Hematopoietic multipotent progenitor cell (in vitro differentiated cells): Measurements from ENCODE around the gene CAMK4. TPM values are rescaled to one million over a fixed set of nuclear protein-coding genes. Genes with fewer than 3 reads are reported as not detected.

Source experiments
- DNase-seq, 3 donors: peaks; one replicate each; pipeline ENCODE4 v3.0.0-alpha.2; 2011 to 2015; ENCODE audit warnings: low read depth in 2 of 3, low spot score in 2 of 3
- total RNA-seq: library from RNA; depleted of rRNA; stranded (reverse); fragments of >200 nt; gene quantifications from one replicate; pipeline ENCODE4 v1.2.3, GENCODE V29; 2012

The CAMK4 gene
- total RNA-seq, 1 donor = 0.27 TPM

DNA sequence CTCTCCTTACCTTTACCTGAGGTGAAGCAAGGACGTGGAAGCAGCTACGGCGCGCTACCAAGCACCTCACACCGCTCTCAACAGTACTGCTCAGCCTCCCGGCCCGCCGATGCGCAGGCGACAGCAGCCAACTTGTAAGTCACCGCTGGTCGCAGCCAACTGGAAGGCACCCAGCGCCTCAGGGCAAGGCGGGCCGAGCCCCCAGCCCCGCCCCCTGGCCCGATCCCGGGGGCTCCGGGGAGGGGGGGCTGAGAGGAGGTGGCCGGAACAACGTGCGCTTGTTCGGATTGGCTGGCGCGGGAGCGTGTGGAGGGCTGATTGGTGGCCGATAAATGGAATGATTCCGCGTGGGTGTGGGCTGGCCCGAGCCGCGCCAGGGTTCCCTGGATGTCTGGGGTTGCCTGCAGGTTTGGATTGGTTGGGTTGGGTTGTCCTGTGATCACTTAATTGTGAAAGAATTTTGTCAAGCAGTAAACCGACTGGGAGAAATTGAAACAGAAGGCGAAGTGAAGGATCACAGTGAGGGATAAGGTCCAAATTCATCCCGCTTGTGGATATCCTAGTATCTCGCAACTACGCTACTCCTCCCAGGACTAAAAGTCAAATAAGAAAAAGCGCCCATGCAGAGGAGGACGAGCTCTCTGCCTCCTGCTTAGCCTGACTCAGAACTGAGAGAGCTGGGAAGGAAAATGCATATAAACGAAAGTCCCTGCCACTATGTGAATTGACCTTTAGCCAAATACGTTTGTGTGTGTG, 288.4 kb downstream of the CAMK4 start, which contains the start of gene STARD4:
Gene STARD4, minus strand, starts transcription at position 161 of the 756 bp plus-strand sequence. CDS start 5,102 bp downstream, outside the sequence.
- DNase-seq = peak; percentile 84 to 97 (median 95)

DNA sequence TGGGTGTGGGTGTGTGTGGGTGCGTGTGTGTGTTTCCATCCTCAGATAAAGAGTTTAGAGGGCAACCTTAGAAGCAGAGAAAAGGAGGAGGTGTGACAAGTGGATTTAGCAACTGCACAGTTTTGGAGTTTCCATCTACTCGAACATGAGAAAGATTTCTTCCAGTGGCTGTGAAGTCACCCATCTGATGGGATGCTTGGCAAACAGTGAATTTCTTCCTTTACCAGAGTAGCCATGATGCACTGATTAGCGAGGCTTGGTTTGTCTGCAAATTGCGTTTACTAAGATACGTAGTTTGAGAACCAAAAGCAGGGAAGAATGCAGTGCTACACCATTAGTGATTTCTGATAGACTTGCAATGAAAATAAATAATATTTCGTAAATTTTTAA, 288.9 kb downstream of the CAMK4 start:
- no peak for DNase-seq

GRCh38 chr5:111514087-111514486, 289.9 kb downstream of the CAMK4 start:
- DNase-seq = no peak

- no peak for DNase-seq
Observed at GRCh38 chr5:111517853-111518501, 293.8 kb downstream of the CAMK4 start.

GRCh38 chr5:111518777-111519176, 294.6 kb downstream of the CAMK4 start:
- DNase-seq = no peak

GRCh38 chr5:111520908-111521307, 296.7 kb downstream of the CAMK4 start:
- DNase-seq = no peak

GRCh38 chr5:111528056-111528455, 303.9 kb downstream of the CAMK4 start:
- no peak for DNase-seq

GRCh38 chr5:111530298-111530740, 306.1 kb downstream of the CAMK4 start:
- peak; percentile 71 to 90 (median 88) for DNase-seq

GRCh38 chr5:111532886-111533582, 308.9 kb downstream of the CAMK4 start:
- DNase-seq = no peak

DNA sequence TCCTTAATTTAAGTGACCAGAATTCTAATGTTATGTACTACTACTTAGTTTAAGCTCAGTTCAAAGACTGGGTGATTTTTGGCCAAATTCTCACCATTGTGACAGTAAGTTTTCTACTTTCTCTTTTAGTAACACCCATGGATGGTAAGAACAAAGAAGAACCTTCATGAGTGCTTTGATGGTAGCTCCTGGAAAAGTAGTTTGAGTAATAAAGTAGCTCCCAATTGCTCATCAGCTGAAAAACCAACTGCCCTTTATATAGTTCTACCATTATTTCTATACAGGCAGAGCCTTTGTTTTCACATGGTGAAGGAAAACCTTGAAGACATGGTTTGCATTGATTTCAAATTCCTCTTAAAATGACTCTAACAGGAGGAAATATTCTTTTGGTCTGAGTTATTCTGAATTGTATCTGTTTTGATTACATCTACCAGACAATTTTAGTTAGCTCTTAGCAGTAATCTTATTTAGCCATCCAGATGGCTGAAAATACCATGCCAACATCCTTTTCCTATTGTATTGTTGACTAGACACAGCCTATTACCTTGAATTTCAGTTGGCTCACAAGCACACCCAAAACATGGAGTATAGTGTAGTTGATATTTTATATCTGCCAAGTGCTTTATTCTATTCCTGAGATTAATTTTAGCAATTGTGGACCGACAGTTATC, 311.8 kb downstream of the CAMK4 start:
- DNase-seq = no peak

DNA sequence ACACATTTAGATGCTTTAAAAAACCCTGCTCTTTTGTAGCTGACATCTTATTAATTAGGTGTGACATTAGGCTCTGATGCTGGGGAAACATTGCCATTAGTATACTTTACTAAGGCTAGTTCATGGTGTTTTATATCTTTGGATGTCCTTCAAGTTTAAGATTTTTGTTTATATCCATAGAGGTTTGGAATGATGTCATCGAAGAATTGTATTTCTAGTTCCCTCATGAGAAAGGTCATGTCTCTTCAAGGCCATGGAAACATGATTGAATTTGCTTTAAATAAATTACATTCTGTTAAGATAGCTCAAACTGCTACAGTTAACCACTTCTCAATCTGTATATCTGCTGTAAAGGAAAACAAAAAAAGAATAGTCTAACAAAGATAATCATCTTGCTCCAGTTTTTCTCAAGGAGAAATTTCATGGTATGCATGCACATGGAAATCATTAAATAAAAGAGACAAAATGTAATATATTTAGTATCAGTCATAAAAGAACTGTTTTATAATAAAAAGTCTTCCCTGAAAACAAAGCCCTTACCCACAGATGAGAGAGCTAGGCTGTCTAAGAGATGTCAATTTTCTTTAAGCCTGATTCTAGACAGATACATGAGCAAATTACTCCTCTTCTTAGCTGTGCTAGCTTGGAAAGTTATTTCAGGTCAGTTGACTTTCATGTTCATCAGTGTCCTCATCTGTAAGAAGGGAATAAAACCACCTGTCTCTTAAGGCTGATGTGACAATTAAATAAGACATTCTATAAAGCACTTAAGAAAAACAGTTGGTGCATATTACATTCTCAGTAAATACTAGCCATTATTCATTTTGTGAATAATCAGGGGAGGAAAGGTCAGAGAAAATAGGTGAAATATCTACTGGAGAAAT, 313.2 kb downstream of the CAMK4 start:
- DNase-seq = no peak

Other genes with a start within 250 kb of the CAMK4 start
- gene TSLP, start 152.7 kb upstream of the CAMK4 start, total RNA-seq = under 0.01 TPM
- gene WDR36, start 132.0 kb upstream of the CAMK4 start, total RNA-seq = 24.5 TPM